Measurements from ENCODE around the gene TAS2R31.

GRCh38 chr12:10994307-10994706 lies 36.9 kb downstream of the TAS2R31 start:
- TF ChIP-seq CREB5 (CRISPR knock-in tag; IDR thresholded peaks at IDR 0.05; ENCODE audit: low read depth) (no peak), SNAI2 (CRISPR knock-in tag; IDR thresholded peaks at IDR 0.05) (no peak), ZFP30 (CRISPR knock-in tag; IDR thresholded peaks at IDR 0.05) (no peak), TSHZ2 (CRISPR knock-in tag; IDR thresholded peaks at IDR 0.05) (no peak), ZNF565 (CRISPR knock-in tag; conservative IDR thresholded peaks at IDR 0.05; ENCODE audit: low read depth) (no peak), ARNTL (CRISPR knock-in tag; IDR thresholded peaks at IDR 0.05; ENCODE audit: borderline replicate concordance, low read depth) (no peak), CSDC2 (CRISPR knock-in tag; IDR thresholded peaks at IDR 0.05) (no peak)

Measured in SK-N-SH treated with all-trans-retinoic acid at 6 μM for 48 hours (cell line).